HCT116 (cell line): ENCODE results near the gene SKAP1. TPM values are rescaled to one million over a fixed set of nuclear protein-coding genes. Genes with fewer than 3 reads are reported as not detected.

Experiments used
- ATAC-seq: fragments of 200-7000 bp; cut with Tn5 transposase; 2 replicates; pipeline ENCODE4 v1.9.1; 2020; ENCODE audit warnings: mild to moderate bottlenecking, moderate library complexity
- BruUV-seq: library from RNA; stranded (reverse); fragments of 400-500 nt; replicated peaks from 2 replicates; lab custom pipeline; 2021; lab: Mats Ljungman, UMichigan
- CTCF ChIA-PET: fragments of 300-600 bp; sonication (Branson Sonifier 250); formaldehyde crosslinking; loops from one replicate; lab custom pipeline; 2021; ENCODE audit warnings: antibody characterized with exemption; lab: Charles Lee
- POLR2A ChIA-PET: fragments of 300-600, 350-600 bp; sonication (Branson Sonifier 250); formaldehyde crosslinking; loops from one replicate; lab custom pipeline; 2021; ENCODE audit warnings: antibody characterized with exemption; lab: Charles Lee
- RAD21 ChIA-PET, 2 experiments: fragments of 300-600 bp; sonication (Branson Sonifier 250); formaldehyde crosslinking; loops; one replicate each; lab custom pipeline; 2023; ENCODE audit warnings: low total read pairs in 2 of 2; ENCODE audit not compliant: uncharacterized antibody in 2 of 2, unreplicated experiment in 2 of 2, low non-redundant PET in 1 of 2; lab: Charles Lee
- DNase-seq: peaks from one replicate; pipeline ENCODE4 v3.0.0-alpha.2; 2010; ENCODE audit warnings: low read depth, low spot score
- H2AFZ ChIP-seq: fragments of 200-600 bp; shearing (Covaris generic), sonication (generic); 2 replicates; pipeline ENCODE4 v1.6.1; 2017; ENCODE audit warnings: low read depth, mixed run types, mixed read lengths, antibody characterized with exemption, low read length; ENCODE audit not compliant: poor library complexity, severe bottlenecking
- H3K27ac ChIP-seq: 2 replicates; pipeline ENCODE4 v1.5.1; 2012; ENCODE audit warnings: low read depth, low read length
- H3K27me3 ChIP-seq: fragments of 200-600 bp; sonication (generic); 2 replicates; pipeline ENCODE4 v1.6.1; 2016; ENCODE audit warnings: mixed run types, low read length, mixed read lengths; ENCODE audit not compliant: insufficient read depth
- H3K36me3 ChIP-seq, 2 experiments: fragments of 200-500 bp in 1 of 2; fragments of 200-600 bp in 1 of 2; sonication (Bioruptor generic) in 1 of 2; sonication (generic) in 1 of 2; 2 replicates each; pipeline versions ENCODE4 v1.5.1 to v1.6.1; 2014 to 2016; ENCODE audit warnings: low read length in 2 of 2, inconsistent platforms in 1 of 2, mixed read lengths in 1 of 2, mixed run types in 1 of 2; ENCODE audit not compliant: insufficient read depth in 2 of 2, control insufficient read depth in 1 of 2
- H3K4me1 ChIP-seq, 2 experiments: fragments of 200-600 bp in 1 of 2; sonication (generic) in 1 of 2; 2 replicates each; pipeline versions ENCODE4 v1.5.1 to v1.6.1; 2012 to 2017; ENCODE audit warnings: low read length in 2 of 2, inconsistent platforms in 1 of 2, mild to moderate bottlenecking in 1 of 2, mixed read lengths in 1 of 2, mixed run types in 1 of 2, moderate library complexity in 1 of 2; ENCODE audit not compliant: insufficient read depth in 2 of 2, control insufficient read depth in 1 of 2
- H3K4me2 ChIP-seq: fragments of 200-600 bp; sonication (generic); 2 replicates; pipeline ENCODE4 v1.6.1; 2017; ENCODE audit warnings: mixed run types, low read length, mixed read lengths
- H3K4me3 ChIP-seq, 2 experiments: fragments of 200-600 bp in 1 of 2; sonication (generic) in 1 of 2; replicated peaks in 1 of 2; 2 replicates each; pipeline ENCODE4 v1.5.1; 2011 to 2016; ENCODE audit warnings: low read length in 2 of 2, control low read depth in 1 of 2, low read depth in 1 of 2, mild to moderate bottlenecking in 1 of 2, mixed read lengths in 1 of 2, mixed run types in 1 of 2
- H3K79me2 ChIP-seq: fragments of 200-600 bp; sonication (generic); 2 replicates; pipeline ENCODE4 v1.6.1; 2017; ENCODE audit warnings: mild to moderate bottlenecking, mixed run types, low read length, moderate library complexity, mixed read lengths; ENCODE audit not compliant: insufficient read depth
- H3K9ac ChIP-seq: fragments of 200-600 bp; sonication (generic); 2 replicates; pipeline ENCODE4 v1.6.1; 2016; ENCODE audit warnings: low read length, mixed read lengths
- H3K9me2 ChIP-seq: fragments of 200-600 bp; sonication (generic), shearing (Covaris generic); 2 replicates; pipeline ENCODE4 v1.6.1; 2017; ENCODE audit warnings: mixed run types, mild to moderate bottlenecking, moderate library complexity; ENCODE audit not compliant: insufficient read depth
- H3K9me3 ChIP-seq, 2 experiments: fragments of 200-500 bp in 1 of 2; fragments of 200-600 bp in 1 of 2; sonication (Bioruptor generic) in 1 of 2; sonication (generic) in 1 of 2; 2 replicates each; pipeline ENCODE4 v1.6.1; 2014 to 2017; ENCODE audit warnings: low read length in 2 of 2, mixed read lengths in 2 of 2, inconsistent platforms in 1 of 2, low read depth in 1 of 2, mild to moderate bottlenecking in 1 of 2, mixed run types in 1 of 2, moderate library complexity in 1 of 2; ENCODE audit not compliant: control insufficient read depth in 1 of 2, insufficient read depth in 1 of 2
- H4K20me1 ChIP-seq: fragments of 200-600 bp; sonication (generic), shearing (Covaris generic); 2 replicates; pipeline ENCODE4 v1.6.1; 2017; ENCODE audit warnings: mixed run types, mild to moderate bottlenecking, moderate library complexity; ENCODE audit not compliant: insufficient read depth
- ATF3 ChIP-seq: IDR thresholded peaks from 2 replicates; pipeline ENCODE4 v1.6.1; 2012
- CEBPB ChIP-seq: IDR thresholded peaks from 2 replicates; pipeline ENCODE4 v1.6.1; 2012; ENCODE audit warnings: low read depth
- ELF1 ChIP-seq: IDR thresholded peaks from 2 replicates; pipeline ENCODE4 v1.6.1; 2012; ENCODE audit warnings: low read depth, borderline replicate concordance
- EZH2 ChIP-seq: fragments of 200-600 bp; sonication (generic); IDR thresholded peaks from 2 replicates; pipeline ENCODE4 v1.6.1; 2017; ENCODE audit warnings: antibody characterized with exemption, mixed run types
- EZH2phosphoT487 ChIP-seq: fragments of 200-600 bp; IDR thresholded peaks from 2 replicates; pipeline ENCODE4 v1.6.1; 2018; ENCODE audit warnings: antibody characterized with exemption, borderline replicate concordance
- FOSL1 ChIP-seq: IDR thresholded peaks from 2 replicates; pipeline ENCODE4 v1.6.1; 2012; ENCODE audit warnings: low read depth
- JUND ChIP-seq: IDR thresholded peaks from 2 replicates; pipeline ENCODE4 v1.6.1; 2012
- POLR2A ChIP-seq: IDR thresholded peaks from 2 replicates; pipeline ENCODE4 v1.7.0; 2011; ENCODE audit warnings: borderline replicate concordance; ENCODE audit not compliant: insufficient read depth, insufficient read length; ENCODE audit errors: extremely low read depth
- RAD21 ChIP-seq: IDR thresholded peaks from 2 replicates; pipeline ENCODE4 v1.6.1; 2012; ENCODE audit warnings: low read depth, mild to moderate bottlenecking
- SIN3A ChIP-seq: IDR thresholded peaks from 2 replicates; pipeline ENCODE4 v1.6.1; 2012; ENCODE audit warnings: low read depth
- SP1 ChIP-seq: IDR thresholded peaks from 2 replicates; pipeline ENCODE4 v1.6.1; 2012; ENCODE audit warnings: low read depth
- SRF ChIP-seq: IDR thresholded peaks from 2 replicates; pipeline ENCODE4 v1.6.1; 2012; ENCODE audit warnings: low read depth
- TCF7L2 ChIP-seq: IDR thresholded peaks from 2 replicates; pipeline ENCODE4 v1.7.0; 2011; ENCODE audit warnings: borderline replicate concordance, inconsistent platforms; ENCODE audit not compliant: insufficient read depth, insufficient read length; ENCODE audit errors: extremely low read depth
- YY1 ChIP-seq: IDR thresholded peaks from 2 replicates; pipeline ENCODE4 v1.6.1; 2011; ENCODE audit warnings: low read length, low read depth, moderate library complexity, mild to moderate bottlenecking; ENCODE audit not compliant: insufficient replicate concordance; ENCODE audit errors: extremely low read depth
- ZBTB33 ChIP-seq: IDR thresholded peaks from 2 replicates; pipeline ENCODE4 v1.6.1; 2011; ENCODE audit warnings: mild to moderate bottlenecking, low read length, moderate library complexity; ENCODE audit not compliant: insufficient replicate concordance; ENCODE audit errors: extremely low read depth
- ZFX ChIP-seq: fragments of 450-650 bp; IDR thresholded peaks from 2 replicates; pipeline ENCODE4 v1.6.1; 2017
- ZNF274 ChIP-seq: fragments of 200-500 bp; sonication (Bioruptor generic); IDR thresholded peaks from 2 replicates; pipeline ENCODE4 v1.6.1; 2014; ENCODE audit warnings: mild to moderate bottlenecking, low read depth, low read length, inconsistent platforms
- intact Hi-C: fragments of 100-400 bp; cut with micrococcal nuclease; formaldehyde crosslinking; loops from 2 replicates; pipeline ENCODE4 v1.10.0; 2022
- total RNA-seq: library from RNA; stranded (reverse); gene quantifications from one replicate; pipeline ENCODE4 v1.2.1, GENCODE V29; 2021; ENCODE audit not compliant: unreplicated experiment
- TF ChIP-seq, protein P1 (sequence below): IDR thresholded peaks from 2 replicates; pipeline ENCODE4 v1.6.1; 2012; ENCODE audit warnings: low read depth
- TF ChIP-seq, protein P2 (sequence below), 3 experiments: fragments of 200-600 bp in 1 of 3; sonication (generic) in 1 of 3; IDR thresholded peaks in 2 of 3; conservative IDR thresholded peaks in 1 of 3; 2 replicates each; pipeline ENCODE4 v1.5.1; 2012 to 2017; ENCODE audit warnings: low read depth in 2 of 3, low read length in 2 of 3, antibody characterized with exemption in 1 of 3, borderline replicate concordance in 1 of 3, control low read depth in 1 of 3, mild to moderate bottlenecking in 1 of 3, mixed read lengths in 1 of 3, mixed run types in 1 of 3, moderate library complexity in 1 of 3; ENCODE audit not compliant: insufficient read depth in 1 of 3

The SKAP1 gene
- total RNA-seq, 1 experiment from 2014 or later: 12.4 TPM

DNA sequence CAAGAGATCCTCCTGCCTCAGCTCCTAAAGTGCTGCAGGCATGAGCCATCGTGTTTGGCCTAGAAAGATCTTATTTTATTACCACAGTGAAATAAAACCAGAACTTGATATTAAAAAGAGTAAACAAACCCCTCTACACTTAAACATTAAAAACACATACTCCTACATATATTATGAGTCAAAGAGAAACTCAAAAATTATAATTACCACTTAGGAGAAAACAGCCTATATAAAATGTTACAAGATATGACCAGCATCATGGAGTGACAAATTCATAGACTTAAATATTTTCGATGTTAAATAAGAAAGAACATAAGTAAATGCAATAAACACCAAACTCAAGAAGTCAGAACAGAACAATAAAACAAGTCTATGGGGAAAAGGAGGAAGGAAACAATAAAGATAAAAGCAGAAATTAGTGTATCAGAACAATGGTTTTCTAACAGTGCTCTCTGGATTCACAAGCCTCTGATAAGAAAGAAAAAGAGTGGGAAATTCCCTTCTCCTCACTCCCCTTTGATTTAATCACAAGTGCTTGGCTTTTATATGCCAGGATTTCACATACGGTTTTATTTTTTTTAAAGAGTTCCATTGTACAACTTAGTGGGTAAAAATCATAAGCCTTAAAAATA is 23.0 kb downstream of the SKAP1 start (continued):
- TF ChIP-seq ELF1: no peak
- no peak for TF ChIP-seq POLR2A
- no peak for TF ChIP-seq TCF7L2
- TF ChIP-seq SP1: no peak
- no peak for TF ChIP-seq EZH2

DNA sequence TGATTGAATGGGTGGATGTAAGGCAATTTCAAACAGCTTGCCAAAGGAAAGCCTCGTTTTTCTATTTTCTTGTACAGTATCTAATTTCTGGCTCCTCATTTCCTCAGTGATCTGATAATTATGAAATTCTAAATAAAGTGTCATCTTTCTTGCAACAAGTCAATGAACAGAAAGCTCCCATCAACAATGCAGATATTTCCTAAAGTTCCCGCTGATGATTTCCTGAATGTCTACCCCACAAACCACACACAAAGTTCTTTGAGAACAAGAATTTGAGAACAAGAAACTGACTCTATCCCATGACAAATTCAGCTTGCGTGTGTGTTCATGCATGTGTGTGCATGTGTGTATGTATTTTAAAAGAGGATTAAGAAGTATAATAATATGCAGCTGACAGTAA is 35.2 kb downstream of the SKAP1 start:
- no peaks in the 10 kb centered on the region for H3K79me2 ChIP-seq
- no peak overlapping the region for H3K9ac ChIP-seq
- no peak overlapping the region for H2AFZ ChIP-seq
- H3K9me3 ChIP-seq: no peaks in the 10 kb centered on the region
- ATAC-seq (no peak), DNase-seq (no peak)
- no peak overlapping the region for H3K27ac ChIP-seq
- no peaks in the 10 kb centered on the region for H3K36me3 ChIP-seq
- no peaks in the 10 kb centered on the region for H3K27me3 ChIP-seq
- no peaks in the 10 kb centered on the region for H3K9me2 ChIP-seq
- intact Hi-C loops: no loop called here
- H3K4me2 ChIP-seq: no peak overlapping the region
- RAD21 ChIA-PET: no interaction called here
- POLR2A ChIA-PET: no interaction called here
- CTCF ChIA-PET: interaction anchor here (1.3 kb wide), 1 partner anchor 62 kb away, joined by 3 read pairs; no protein-coding TSS in a partner anchor
- no peaks in the 10 kb centered on the region for H4K20me1 ChIP-seq
- H3K4me1 ChIP-seq: no peaks in the 10 kb centered on the region
- BruUV-seq: no TSS peak
- no peak overlapping the region for H3K4me3 ChIP-seq
- TF ChIP-seq EZH2: no peak
- TF ChIP-seq CEBPB: no peak
- TF ChIP-seq ZFX: no peak
- TF ChIP-seq, protein P1, sequence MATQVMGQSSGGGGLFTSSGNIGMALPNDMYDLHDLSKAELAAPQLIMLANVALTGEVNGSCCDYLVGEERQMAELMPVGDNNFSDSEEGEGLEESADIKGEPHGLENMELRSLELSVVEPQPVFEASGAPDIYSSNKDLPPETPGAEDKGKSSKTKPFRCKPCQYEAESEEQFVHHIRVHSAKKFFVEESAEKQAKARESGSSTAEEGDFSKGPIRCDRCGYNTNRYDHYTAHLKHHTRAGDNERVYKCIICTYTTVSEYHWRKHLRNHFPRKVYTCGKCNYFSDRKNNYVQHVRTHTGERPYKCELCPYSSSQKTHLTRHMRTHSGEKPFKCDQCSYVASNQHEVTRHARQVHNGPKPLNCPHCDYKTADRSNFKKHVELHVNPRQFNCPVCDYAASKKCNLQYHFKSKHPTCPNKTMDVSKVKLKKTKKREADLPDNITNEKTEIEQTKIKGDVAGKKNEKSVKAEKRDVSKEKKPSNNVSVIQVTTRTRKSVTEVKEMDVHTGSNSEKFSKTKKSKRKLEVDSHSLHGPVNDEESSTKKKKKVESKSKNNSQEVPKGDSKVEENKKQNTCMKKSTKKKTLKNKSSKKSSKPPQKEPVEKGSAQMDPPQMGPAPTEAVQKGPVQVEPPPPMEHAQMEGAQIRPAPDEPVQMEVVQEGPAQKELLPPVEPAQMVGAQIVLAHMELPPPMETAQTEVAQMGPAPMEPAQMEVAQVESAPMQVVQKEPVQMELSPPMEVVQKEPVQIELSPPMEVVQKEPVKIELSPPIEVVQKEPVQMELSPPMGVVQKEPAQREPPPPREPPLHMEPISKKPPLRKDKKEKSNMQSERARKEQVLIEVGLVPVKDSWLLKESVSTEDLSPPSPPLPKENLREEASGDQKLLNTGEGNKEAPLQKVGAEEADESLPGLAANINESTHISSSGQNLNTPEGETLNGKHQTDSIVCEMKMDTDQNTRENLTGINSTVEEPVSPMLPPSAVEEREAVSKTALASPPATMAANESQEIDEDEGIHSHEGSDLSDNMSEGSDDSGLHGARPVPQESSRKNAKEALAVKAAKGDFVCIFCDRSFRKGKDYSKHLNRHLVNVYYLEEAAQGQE: no peak
- no peak for TF ChIP-seq YY1
- TF ChIP-seq SIN3A: no peak
- TF ChIP-seq SP1: no peak
- no peak for TF ChIP-seq RAD21
- no peak for TF ChIP-seq JUND
- TF ChIP-seq FOSL1: no peak
- TF ChIP-seq ZBTB33: no peak
- TF ChIP-seq SRF: no peak
- no peak for TF ChIP-seq ZNF274
- TF ChIP-seq, protein P2, sequence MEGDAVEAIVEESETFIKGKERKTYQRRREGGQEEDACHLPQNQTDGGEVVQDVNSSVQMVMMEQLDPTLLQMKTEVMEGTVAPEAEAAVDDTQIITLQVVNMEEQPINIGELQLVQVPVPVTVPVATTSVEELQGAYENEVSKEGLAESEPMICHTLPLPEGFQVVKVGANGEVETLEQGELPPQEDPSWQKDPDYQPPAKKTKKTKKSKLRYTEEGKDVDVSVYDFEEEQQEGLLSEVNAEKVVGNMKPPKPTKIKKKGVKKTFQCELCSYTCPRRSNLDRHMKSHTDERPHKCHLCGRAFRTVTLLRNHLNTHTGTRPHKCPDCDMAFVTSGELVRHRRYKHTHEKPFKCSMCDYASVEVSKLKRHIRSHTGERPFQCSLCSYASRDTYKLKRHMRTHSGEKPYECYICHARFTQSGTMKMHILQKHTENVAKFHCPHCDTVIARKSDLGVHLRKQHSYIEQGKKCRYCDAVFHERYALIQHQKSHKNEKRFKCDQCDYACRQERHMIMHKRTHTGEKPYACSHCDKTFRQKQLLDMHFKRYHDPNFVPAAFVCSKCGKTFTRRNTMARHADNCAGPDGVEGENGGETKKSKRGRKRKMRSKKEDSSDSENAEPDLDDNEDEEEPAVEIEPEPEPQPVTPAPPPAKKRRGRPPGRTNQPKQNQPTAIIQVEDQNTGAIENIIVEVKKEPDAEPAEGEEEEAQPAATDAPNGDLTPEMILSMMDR (IDR thresholded peaks at IDR 0.05 in 2 of 3, conservative IDR thresholded peaks at IDR 0.05 in 1 of 3; ENCODE audit: borderline replicate concordance in 1 of 3, insufficient read depth in 1 of 3, low read depth in 2 of 3, low read length in 2 of 3): no peak
- TF ChIP-seq EZH2phosphoT487: no peak
- TF ChIP-seq ATF3: no peak
